B cell (primary cell): Measurements from ENCODE around the gene OGDH. TPM values are rescaled to one million over a fixed set of nuclear protein-coding genes. Genes with fewer than 3 reads are reported as not detected.

ENCODE experiments used
- ATAC-seq: fragments of 200-7000 bp; cut with Tn5 transposase; one replicate; pipeline ENCODE4 v1.10.0; 2021; ENCODE audit warnings: low read depth, mild to moderate bottlenecking, moderate number of reproducible peaks, moderate library complexity
- CTCF ChIA-PET: fragments of 350-600 bp; sonication (Branson Sonifier 250); formaldehyde crosslinking; loops from one replicate; lab custom pipeline; 2021; ENCODE audit warnings: antibody characterized with exemption, inconsistent platforms; lab: Charles Lee
- POLR2A ChIA-PET: fragments of 350-600 bp; sonication (Branson Sonifier 250); formaldehyde crosslinking; loops from one replicate; lab custom pipeline; 2021; ENCODE audit warnings: antibody characterized with exemption; lab: Charles Lee
- DNase-seq: peaks from one replicate; pipeline ENCODE4 v3.0.0; 2013
- H2AFZ ChIP-seq: 2 replicates; pipeline ENCODE4 v1.6.1; 2012; ENCODE audit warnings: mild to moderate bottlenecking, low read depth, low read length; ENCODE audit not compliant: insufficient read depth, poor library complexity, severe bottlenecking
- H3K27ac ChIP-seq, 2 donors: 1 replicate in 1 of 2; 2 replicates in 1 of 2; pipeline ENCODE4 v1.5.1; 2012 to 2013; ENCODE audit warnings: low read length in 2 of 2, mild to moderate bottlenecking in 2 of 2, moderate library complexity in 1 of 2
- H3K27me3 ChIP-seq, 4 experiments: fragments of 200-600 bp in 1 of 4; sonication (generic) in 1 of 4; replicated peaks in 1 of 4; 1 replicate in 2 of 4; 2 replicates in 2 of 4; pipeline versions ENCODE4 v1.6.1 to v1.7.0; 2013 to 2016; ENCODE audit warnings: low read length in 3 of 4, mild to moderate bottlenecking in 2 of 4, mixed read lengths in 1 of 4, moderate library complexity in 1 of 4; ENCODE audit not compliant: insufficient read depth in 4 of 4, control insufficient read depth in 3 of 4; ENCODE audit errors: control extremely low read depth in 1 of 4
- H3K36me3 ChIP-seq, 2 experiments: replicated peaks in 1 of 2; 1 replicate in 1 of 2; 2 replicates in 1 of 2; pipeline versions ENCODE4 v1.6.1 to v1.7.1; 2013; ENCODE audit warnings: low read length in 1 of 2; ENCODE audit not compliant: insufficient read depth in 2 of 2, control insufficient read depth in 1 of 2; ENCODE audit errors: control extremely low read depth in 1 of 2, extremely low read depth in 1 of 2
- H3K4me1 ChIP-seq, 2 donors: fragments of 200-600 bp in 1 of 2; sonication (generic) in 1 of 2; 1 replicate in 1 of 2; 2 replicates in 1 of 2; pipeline versions ENCODE4 v1.5.1 to v1.6.1; 2013 to 2017; ENCODE audit warnings: low read length in 2 of 2; ENCODE audit not compliant: control insufficient read depth in 2 of 2, insufficient read depth in 2 of 2
- H3K4me2 ChIP-seq: replicated peaks from 2 replicates; pipeline ENCODE3; 2012; ENCODE audit warnings: mild to moderate bottlenecking, low read depth, low read length; ENCODE audit not compliant: poor library complexity, severe bottlenecking
- H3K4me3 ChIP-seq, 5 experiments: fragments of 200-600 bp in 1 of 5; sonication (generic) in 1 of 5; 1 replicate in 3 of 5; 2 replicates in 2 of 5; pipeline versions ENCODE4 v1.5.1 to v1.7.0; 2011 to 2016; ENCODE audit warnings: low read length in 4 of 5, mild to moderate bottlenecking in 4 of 5, low read depth in 2 of 5, control low read depth in 1 of 5, moderate library complexity in 1 of 5; ENCODE audit not compliant: insufficient read depth in 1 of 5; ENCODE audit errors: control extremely low read depth in 1 of 5, extremely low read depth in 1 of 5
- H3K79me2 ChIP-seq: fragments of 200-600 bp; sonication (generic); one replicate; pipeline ENCODE4 v1.6.0; 2016; ENCODE audit warnings: low read length; ENCODE audit not compliant: control insufficient read depth, insufficient read depth
- H3K9ac ChIP-seq: fragments of 200-600 bp; sonication (generic); 2 replicates; pipeline ENCODE4 v1.6.1; 2017; ENCODE audit warnings: mild to moderate bottlenecking, low read length, moderate library complexity
- H3K9me3 ChIP-seq, 3 donors: one replicate each; pipeline versions ENCODE4 v1.6.1 to v1.7.1; 2013; ENCODE audit warnings: low read length in 2 of 3; ENCODE audit not compliant: control insufficient read depth in 2 of 3, insufficient read depth in 1 of 3; ENCODE audit errors: control extremely low read depth in 1 of 3
- H4K20me1 ChIP-seq: 2 replicates; pipeline ENCODE4 v1.6.0; 2012; ENCODE audit warnings: mild to moderate bottlenecking, low read length; ENCODE audit not compliant: insufficient read depth, control insufficient read depth, poor library complexity, severe bottlenecking
- H3K27ac Mint-ChIP-seq: one replicate; pipeline ENCODE4 v1.8.0; 2021; ENCODE audit warnings: mixed read lengths
- H3K27me3 Mint-ChIP-seq: one replicate; pipeline ENCODE4 v1.8.0; 2021; ENCODE audit warnings: mixed read lengths
- H3K4me1 Mint-ChIP-seq: one replicate; pipeline ENCODE4 v1.8.0; 2021; ENCODE audit warnings: mixed read lengths
- H3K4me3 Mint-ChIP-seq: one replicate; pipeline ENCODE4 v1.8.0; 2021; ENCODE audit warnings: mixed read lengths
- H3K9me3 Mint-ChIP-seq: one replicate; pipeline ENCODE4 v1.8.0; 2022; ENCODE audit warnings: mixed read lengths; ENCODE audit not compliant: insufficient read depth
- EZH2 ChIP-seq: IDR thresholded peaks from 2 replicates; pipeline ENCODE4 v1.6.1; 2012; ENCODE audit warnings: borderline replicate concordance, low read depth, mild to moderate bottlenecking, moderate library complexity, low read length; ENCODE audit not compliant: insufficient read depth, poor library complexity, severe bottlenecking
- WGBS: methylation state at CpG from one replicate; pipeline ENCODE4 v1.1.5; 2013; ENCODE audit warnings: missing lambda C conversion rate; ENCODE audit not compliant: insufficient coverage; 5-methylcytosine and 5-hydroxymethylcytosine counted together
- intact Hi-C: fragments of 100-400 bp; cut with micrococcal nuclease; formaldehyde crosslinking; loops from one replicate; pipeline ENCODE4 v1.10.0; 2022
- polyA plus RNA-seq: library from polyadenylated mRNA; depleted of rRNA; stranded (reverse); fragments of >200 nt; gene quantifications from 2 replicates; pipeline ENCODE4 v1.2.3, GENCODE V29; 2012
- total RNA-seq, 2 donors: library from RNA; stranded (reverse); fragments of 120-200 nt in 1 of 2; gene quantifications; 1 replicate in 1 of 2; 2 replicates in 1 of 2; pipeline versions ENCODE4 v1.2.3 to v1.2.4, GENCODE V29; 2013 to 2022
- TF ChIP-seq, protein P1 (sequence below): fragments of 200-600 bp; IDR thresholded peaks from one replicate; pipeline ENCODE4 v1.8.0; 2022; ENCODE audit warnings: antibody characterized with exemption, mild to moderate bottlenecking

The OGDH gene
- total and polyA plus RNA-seq, 2 donors (not counting 1 experiment from before 2014, with no cell fraction given): 42.6 to 80.2 TPM

DNA sequence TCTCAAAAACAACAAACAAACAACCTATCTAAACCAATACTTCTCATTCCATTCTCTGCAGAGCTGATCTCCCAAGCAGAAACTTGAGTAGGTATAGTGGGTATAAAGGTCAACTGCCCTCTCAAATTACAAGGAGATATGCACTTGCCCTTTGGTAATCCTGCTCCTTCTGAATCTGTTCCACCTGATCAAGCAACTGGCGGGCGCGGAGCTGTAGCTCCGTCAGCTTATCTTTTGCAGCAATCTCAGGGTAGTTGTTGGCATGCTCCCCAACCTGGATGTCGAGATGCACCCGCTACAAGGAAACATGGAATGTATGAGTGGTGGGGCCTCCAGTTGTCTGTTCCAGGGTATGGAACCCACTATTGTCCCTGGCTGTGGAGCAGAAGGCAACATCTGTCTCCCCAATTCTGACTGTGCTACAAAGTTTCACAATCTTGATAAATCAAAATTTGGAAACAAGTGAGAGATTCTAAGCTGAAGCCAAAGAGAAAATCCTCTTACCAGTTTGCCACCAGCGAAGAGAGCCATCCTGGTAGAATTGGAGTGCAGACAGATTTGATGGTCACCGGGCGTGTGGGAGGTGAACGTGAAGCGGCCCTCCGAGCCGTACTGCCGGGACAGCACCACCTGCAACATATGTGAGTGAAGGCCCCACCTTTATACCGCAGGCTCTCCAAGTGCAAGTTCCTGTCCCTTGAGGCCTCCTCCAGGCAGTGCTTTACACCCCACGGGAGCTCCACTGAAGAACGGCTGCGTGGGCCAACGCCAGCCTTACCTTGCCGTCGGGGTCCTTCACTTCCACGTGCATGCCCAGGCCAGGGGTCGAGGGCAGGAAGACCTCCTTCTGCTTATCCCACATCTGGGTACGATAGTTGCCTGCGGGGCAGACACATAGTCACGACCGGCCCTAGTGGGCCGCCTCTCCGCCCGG is 25.2 kb upstream of the OGDH start:
- DNase-seq: no peak
- Histone ChIP-seq H3K36me3 (peaks cover 0 to 37% of the 10 kb centered on the region in 2 experiments), H3K27ac (peak overlapping the region; percentile 92 to 97), H3K9me3 (no peaks in the 10 kb centered on the region), H3K9ac (peak overlapping the region; percentile 86), H3K4me2 (peak overlapping the region; percentile 85), H3K27me3 (no peaks in the 10 kb centered on the region), H3K79me2 (peaks cover 45% of the 10 kb centered on the region), H3K4me1 (peaks cover 21% of the 10 kb centered on the region in 2 donors), H3K4me3 (peak overlapping the region; percentile 40 to 97 (median 72)), H2AFZ (peak overlapping the region; percentile 83), H4K20me1 (no peaks in the 10 kb centered on the region)
- H3K27me3 Mint-ChIP-seq: no peaks in the 10 kb centered on the region
- ChIA-PET POLR2A (interaction anchor here (1.4 to 2.2 kb wide), 6 partner anchors 8 to 267 kb away, joined by 4 to 12 read pairs (median 8); partner anchors contain the start of genes DDX56, H2AZ2, NUDCD3 and OGDH), CTCF (interaction anchor here (1.5 to 3.5 kb wide), 5 partner anchors 9 to 555 kb away, joined by 3 to 29 read pairs (median 8); partner anchors contain the start of gene H2AZ2)
- TF ChIP-seq, protein P1, sequence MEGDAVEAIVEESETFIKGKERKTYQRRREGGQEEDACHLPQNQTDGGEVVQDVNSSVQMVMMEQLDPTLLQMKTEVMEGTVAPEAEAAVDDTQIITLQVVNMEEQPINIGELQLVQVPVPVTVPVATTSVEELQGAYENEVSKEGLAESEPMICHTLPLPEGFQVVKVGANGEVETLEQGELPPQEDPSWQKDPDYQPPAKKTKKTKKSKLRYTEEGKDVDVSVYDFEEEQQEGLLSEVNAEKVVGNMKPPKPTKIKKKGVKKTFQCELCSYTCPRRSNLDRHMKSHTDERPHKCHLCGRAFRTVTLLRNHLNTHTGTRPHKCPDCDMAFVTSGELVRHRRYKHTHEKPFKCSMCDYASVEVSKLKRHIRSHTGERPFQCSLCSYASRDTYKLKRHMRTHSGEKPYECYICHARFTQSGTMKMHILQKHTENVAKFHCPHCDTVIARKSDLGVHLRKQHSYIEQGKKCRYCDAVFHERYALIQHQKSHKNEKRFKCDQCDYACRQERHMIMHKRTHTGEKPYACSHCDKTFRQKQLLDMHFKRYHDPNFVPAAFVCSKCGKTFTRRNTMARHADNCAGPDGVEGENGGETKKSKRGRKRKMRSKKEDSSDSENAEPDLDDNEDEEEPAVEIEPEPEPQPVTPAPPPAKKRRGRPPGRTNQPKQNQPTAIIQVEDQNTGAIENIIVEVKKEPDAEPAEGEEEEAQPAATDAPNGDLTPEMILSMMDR: no peak
- TF ChIP-seq EZH2: no peak
- H3K4me1 Mint-ChIP-seq: peaks cover 29% of the 10 kb centered on the region
- H3K4me3 Mint-ChIP-seq: peak overlapping the region; percentile 96
- peak; percentile 1 for ATAC-seq
- H3K27ac Mint-ChIP-seq: peak overlapping the region; percentile 99
- H3K9me3 Mint-ChIP-seq: no peaks in the 10 kb centered on the region
- intact Hi-C loops: loop anchor here (5.0 kb wide), 2 partner anchors 421 to 446 kb away; partner anchors contain the start of gene CCM2
- WGBS: 19% methylated on average over 29 of the region's 30 CpGs
